Ecto neural progenitor cell (in vitro differentiated cells): Measurements from ENCODE around the gene SLC25A21.
A peak's percentile ranks its signal among the peaks of the same experiment; 100 is the strongest.
"Not testable (repeated sequence)": the region's sequence is repeated elsewhere in the genome, so short reads cannot be mapped to it uniquely, and the experiment has no call there.

Experiments
- DNase-seq: peaks from one replicate; pipeline ENCODE4 v3.0.0-alpha.2; 2018; ENCODE audit warnings: low spot score

Gene SLC25A21

DNA sequence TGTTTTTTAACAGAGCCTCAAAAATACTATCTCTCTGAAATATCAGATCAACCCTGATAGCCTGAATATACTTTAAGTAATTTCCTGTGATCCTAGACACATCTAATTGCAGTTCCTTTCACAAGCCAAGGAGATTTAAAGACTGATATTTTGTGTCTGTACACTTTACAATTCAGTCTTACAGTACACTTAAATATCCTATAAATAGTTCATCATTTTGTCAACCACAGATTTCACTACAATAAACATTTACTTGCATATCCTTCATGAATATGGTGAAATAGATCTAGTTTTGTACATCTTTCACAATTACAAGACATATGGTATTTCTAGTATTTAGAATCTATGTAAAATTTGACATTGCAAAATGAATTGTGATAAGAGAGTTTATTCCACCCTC is 349.7 kb downstream of the SLC25A21 start:
- DNase-seq, result no peak

DNA sequence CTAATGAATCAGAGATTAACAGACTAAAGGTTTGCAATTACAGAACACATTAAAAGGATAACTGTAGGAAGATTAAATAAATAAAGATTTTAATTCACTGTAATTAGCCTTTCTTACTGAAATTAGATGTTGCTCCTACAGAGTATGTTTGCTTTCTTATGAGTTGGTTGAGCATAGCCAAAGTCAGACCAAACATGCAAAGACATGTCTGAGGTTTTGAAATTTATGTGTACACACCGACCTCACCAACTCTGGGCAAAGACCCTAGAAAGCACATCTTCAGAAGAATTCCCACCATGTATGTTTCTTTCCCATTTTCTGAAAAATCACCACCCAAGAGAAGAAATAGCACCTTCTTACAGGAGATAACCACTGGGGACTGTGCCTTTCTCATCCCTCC is 351.5 kb downstream of the SLC25A21 start:
- no peak for DNase-seq

DNA sequence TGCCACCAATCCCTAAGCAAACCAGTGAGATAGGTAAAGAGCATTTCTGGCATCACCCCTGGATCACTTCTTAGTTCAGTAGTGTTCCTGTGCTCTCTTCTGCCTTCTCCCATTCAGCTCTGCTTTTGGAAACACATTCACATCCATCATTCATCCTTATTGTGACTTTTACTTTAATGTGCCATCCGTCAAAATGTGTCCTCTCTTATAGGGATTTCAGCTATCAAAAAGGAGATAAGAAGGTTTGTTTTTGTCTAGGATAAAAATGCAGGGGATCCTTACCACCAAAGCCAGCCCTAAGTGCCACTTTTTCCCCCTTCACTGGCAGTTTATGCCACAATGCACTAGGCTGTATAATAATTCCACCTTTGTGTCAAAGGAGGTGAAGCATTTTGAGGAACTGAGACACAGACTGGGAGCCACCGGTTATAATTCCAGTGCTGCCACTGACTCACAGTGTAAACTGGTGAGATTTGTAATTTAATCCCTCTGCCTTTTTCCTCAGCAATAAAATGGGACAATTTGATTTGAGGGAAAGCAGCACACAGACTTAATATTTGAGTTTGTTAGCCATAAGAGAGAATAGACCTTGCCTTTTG is 352.2 kb downstream of the SLC25A21 start:
- DNase-seq, result no peak

DNA sequence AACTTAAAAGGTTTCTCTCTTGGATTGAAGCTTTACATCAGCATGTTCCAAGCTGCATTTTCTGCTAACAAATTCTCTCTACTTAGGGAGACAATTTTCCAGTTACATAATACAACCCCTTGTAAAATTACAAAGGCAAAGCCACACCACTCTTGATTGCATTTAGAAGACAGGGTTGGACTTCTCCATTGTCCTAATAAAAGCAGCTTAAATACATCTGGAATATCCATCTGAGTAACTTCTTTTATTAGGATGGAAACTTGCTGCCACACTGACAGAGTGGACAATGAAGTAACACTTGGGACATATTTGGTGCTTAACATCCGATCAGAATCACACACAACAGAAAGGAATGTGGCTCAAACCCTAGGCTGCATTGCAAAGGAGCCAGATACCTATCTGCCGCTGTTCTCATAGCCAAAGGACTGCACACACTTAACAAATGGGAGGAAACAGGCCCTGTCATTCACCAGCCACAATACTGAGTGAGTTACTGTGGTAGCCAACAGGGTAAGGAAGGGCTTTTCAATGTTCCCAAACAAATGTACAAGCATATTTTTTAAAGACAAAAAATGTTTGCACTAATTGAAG is 353.5 kb downstream of the SLC25A21 start:
- DNase-seq, result no peak

DNA sequence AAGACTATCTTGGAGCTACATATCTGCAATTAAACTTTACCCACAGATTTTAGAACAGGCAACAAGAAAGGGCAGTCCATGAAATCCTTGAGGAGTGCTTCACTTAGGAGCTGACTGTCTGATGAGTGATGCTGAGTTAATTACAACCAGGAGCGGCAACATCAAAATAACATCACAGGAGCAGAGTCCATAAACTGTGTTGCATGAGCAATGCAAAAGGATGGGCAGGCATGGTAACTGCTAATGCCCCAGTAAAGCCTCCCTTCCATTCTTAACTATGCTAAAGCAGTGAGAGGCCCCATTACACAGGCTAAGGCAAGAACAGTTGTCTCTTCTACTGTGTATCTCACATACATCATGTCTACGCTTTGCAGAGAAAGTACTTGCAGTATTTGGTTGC is 354.2 kb downstream of the SLC25A21 start:
- no peak for DNase-seq

DNA sequence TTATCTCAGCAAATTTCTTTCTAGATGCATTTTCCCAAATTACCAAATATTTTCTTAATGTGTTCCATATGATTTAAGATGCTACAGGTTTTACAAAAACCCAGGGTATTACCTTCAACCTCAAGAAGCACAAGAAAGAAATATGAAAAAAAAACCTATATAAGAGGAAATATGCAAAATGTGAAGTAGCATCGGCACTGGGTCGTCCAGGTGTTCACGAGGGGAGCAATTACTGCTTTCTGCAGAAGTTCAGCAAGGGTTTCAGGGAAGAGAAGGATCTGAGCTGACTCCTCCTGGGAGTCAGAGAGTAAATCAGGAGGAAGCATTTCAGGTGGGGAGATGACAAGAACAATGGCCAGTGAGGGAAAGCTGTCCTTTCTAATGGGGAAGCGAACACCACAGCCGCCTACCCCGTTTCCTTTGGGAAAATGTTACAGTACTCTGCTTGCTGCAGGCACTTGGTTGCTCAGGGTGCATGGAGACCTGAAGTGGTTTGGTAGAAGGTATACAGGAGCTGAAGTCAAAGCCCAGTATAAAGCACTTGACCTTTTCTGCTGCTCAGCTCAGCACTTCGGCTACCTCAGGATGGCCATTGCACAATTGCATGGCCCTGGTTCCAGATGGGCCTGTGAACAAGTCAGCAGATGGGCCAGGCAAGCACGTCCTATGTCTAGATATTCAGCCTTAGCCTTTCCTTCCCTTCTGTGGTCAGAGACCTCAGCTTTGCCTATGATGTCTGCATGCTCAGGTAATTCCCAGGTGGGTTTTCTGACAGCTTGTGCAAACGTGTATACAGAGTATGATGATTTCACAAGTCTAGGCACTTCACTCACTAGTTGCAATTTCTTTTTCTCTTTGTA is 355.1 kb downstream of the SLC25A21 start:
- DNase-seq, result no peak

DNA sequence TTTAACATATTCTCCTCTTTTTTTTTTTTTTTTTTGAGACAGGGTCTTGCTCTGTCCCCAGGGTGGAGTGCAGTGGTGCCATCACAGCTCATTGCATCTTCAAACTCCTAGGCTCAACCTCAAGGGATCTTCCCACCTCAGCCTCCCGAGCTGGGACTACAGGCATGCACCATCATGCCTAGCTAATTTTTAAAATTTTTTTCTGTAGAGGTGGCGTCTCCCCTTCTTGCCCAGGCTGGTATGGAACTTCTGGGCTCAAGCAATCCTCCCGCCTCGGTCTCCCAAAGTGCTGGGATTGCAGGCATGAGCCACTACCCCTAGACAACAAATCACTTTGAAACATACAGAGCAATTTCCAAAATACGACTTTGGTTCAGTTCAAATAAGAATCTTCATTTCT is 355.9 kb downstream of the SLC25A21 start:
- no peak for DNase-seq

DNA sequence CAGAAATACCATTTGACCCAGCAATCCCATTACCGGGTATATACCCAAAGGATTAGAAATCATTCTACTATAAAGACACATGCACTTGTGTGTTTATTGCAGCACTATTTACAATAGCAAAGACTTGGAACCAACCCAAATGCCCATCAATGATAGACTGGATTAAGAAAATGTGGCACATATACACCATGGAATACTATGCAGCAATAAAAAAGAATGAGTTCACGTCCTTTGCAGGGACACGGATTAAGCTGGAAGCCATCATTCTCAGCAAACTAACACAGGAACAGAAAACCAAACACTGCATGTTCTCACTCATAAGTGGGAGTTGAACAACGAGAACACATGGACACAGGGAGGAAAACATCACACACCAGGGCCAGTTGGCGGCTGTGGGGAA is 357.6 kb downstream of the SLC25A21 start:
- not testable (repeated sequence) for DNase-seq

DNA sequence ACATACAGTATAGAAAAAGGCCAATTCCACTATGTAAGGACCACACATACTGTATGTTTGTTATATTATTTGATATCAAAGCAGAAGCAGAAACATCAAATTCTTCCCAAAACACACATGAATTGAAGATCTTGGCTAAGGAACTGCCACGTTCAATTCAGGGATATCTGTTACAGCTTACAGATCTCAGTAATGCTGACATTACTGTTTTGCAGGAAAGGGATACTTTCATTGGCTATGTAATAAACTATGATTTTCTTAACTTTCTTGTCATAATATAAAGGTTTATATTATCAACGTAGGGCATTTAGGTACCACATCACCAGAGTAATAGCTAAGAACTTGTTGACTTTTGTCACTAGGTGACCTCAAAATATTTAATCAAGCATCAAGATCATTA is 362.2 kb downstream of the SLC25A21 start:
- no peak for DNase-seq

DNA sequence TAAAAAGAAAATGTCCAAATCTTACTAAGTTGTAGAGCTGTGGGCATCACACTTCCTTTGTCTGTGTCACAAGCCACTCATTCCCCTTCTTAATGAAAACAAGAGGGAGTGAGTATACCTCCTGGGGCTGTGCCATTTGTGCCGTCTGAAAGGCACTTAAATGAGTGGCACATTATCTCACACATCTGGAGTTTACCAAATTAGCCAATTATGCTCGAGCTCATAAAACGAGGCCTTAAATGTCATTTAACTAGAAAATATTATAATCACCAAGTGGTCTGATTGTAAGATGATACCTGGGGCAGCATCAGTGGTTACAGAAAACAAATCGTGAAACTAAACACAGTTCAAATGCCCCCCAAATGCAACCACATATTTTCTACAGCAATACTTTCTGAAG is 364.7 kb downstream of the SLC25A21 start:
- no peak for DNase-seq

DNA sequence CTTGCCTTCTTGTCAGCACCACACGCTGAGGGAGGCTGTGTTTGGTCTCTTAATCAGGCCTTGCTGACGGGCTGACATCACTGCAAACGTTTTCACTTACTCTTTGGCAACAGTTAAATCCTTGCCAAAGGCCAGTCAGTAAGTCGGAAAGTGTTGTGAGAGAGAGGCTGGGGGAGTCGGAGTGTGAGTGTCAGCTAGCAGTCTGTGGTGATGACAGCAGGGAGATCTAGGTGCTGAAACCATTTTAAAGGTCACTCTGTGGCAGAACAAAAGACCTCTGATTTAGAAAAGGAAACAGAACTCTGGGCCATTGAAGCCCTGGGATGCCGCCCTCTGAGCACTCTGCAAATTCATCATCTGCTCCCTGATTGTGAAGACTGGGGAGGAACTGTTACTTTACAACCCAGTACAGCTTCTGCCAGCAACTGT is 367.3 kb downstream of the SLC25A21 start:
- DNase-seq, result peak; percentile 51

DNA sequence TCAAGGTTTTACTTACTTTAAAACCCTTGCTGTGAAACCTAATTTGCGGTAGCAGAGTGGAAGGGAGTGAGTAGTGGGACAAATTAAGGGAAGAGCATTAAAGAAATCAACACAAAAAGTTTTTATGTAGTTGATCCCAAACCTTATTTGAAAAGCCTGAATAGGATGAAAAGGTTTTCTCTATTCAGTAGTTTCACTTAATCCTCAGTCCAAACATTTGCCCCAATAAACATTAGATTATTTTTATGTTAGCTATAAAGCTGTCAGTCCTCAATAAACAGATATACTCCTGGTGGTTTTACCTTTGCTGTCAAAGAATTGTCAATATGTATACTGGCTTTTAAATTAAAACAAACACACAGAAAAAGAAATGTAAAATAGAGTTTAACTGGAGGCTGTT is 374.8 kb downstream of the SLC25A21 start:
- DNase-seq, result no peak

DNA sequence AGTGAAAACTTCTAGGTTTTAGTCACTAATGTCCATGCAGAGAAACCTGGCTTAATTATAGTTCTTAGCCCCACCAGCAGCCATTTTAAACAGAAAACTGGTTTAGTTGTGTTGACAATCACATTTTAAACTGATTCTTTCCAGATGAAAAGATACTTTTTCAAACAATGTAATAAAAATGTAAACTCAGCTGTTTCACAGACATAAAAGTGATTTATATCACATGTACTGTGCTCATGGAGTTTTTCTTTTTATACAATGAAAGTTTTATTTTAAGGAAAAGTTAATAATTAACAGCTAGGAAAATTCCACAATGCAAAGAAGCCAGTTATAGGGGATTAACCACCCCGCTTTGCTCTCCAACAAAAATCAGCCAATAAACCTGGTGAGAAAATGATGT is 381.0 kb downstream of the SLC25A21 start:
- DNase-seq, result no peak

DNA sequence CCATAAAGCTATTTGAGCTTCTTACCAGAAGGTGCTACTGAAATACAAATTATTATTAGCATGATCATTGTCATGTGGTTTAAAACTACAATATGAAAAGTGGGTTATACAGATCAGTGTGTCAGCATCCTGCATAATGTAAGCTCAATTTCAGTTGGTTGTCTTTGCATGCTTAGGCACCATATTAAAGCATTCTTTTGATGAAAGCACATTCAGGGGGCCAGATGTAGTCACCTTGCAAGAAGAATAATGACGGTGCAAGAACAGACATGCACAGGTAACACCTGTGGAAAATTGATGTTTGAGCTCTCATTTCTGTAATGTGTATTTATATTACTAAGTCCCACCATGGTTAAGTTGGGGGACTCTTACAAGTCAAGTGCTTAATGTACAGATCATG is 386.9 kb downstream of the SLC25A21 start:
- no peak for DNase-seq

DNA sequence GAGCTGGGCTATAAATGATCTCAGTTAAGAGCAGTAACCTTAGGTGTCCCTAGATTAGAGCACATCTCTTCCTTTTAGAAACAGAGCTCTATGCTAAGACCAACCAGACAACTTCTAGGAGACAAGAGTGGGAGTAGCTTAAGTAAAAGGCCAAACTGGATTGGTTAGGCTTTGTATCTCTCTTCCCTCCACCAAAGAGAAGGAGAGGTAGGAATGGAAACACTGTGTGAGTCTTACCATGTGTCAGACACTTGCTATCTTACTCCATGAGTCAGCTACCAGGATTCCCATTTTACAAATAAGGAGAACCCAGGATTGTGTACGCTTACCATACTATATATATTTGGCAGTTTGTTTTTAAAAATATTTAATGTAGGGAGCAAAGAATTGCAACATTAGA is 387.9 kb downstream of the SLC25A21 start:
- no peak for DNase-seq

DNA sequence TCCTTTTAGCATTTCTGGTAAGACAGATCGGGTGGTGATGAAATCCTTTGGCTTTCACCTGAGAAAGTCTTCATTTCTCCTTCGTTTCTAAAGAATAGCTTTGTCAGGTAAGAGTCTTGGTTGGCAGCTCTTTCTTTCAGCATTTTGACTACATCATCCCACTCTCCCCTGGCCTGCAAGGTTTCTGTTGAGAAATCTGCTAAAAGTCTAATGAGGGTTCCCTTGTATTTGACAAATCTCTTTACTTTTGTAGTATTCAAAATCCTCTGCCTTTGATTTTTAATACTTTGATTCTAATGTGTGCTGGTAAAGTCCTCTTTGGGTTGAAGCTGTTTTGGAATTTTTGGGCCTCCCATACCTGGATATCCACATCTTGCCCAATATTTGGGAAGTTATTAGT is 390.5 kb downstream of the SLC25A21 start:
- DNase-seq, result no peak

DNA sequence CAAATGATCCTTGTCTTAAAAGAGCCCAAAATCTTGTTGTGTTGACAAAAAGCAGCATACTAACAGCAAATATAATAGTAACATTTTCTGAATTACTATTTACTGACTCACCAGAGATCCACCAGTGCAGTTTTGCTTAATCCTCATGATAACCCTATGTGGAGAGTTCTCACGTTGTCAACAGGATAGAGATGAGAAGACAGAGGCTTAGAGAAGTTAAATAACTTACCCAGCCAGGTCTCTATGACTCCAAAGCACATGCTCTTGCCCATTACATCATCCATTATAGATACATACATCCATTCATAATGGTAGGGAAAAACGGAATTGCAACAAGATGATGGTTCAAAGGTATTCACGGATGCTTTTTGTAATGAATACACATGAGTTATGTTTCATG is 398.8 kb downstream of the SLC25A21 start:
- DNase-seq, result no peak

DNA sequence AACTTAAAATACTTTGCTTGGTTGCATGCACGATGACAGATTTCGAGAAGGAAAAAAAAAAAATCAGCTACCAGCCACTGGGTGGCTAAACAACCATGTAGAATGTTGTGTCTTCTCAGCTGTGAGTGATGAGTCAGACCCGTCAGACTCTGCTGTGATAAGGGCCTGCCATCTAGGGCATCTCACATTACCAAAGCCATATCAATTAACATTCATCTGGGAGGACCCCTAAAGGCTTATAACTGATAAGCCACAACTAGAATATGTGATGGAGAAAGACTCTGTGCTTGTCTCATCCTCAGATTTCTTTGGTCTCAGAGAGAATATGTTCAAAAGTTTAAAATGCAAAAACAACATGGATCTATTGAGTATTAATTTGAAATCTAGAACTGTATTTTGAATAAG is 399.3 kb downstream of the SLC25A21 start:
- no peak for DNase-seq

DNA sequence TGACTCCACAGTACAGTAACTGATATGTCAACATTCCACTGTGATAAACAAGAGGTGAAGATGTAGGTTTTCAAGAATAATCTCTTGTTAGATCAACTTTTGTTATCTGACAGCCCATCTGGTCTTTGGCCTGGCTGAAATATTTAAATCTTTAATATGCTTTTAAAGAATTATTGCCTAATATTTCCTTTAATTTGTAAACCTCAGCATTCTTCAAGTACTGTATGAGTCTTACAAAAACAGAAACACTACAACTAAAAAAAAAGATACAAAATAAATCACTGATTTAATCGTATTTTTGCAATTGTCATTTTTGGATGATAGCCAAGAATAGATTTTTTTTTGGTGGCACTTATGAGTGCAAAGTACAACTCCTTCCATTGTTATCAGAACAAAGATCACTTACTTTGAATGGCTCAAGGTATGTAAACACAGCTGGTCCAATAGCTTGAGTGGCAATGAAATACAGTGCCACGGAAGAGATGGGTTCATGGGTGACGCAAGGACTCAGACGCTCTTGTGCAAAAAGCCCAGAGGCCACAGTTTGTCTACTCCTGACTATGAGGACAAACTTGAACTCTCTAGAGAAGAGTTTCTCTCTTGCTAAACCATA is 401.3 kb downstream of the SLC25A21 start:
- DNase-seq, result no peak

DNA sequence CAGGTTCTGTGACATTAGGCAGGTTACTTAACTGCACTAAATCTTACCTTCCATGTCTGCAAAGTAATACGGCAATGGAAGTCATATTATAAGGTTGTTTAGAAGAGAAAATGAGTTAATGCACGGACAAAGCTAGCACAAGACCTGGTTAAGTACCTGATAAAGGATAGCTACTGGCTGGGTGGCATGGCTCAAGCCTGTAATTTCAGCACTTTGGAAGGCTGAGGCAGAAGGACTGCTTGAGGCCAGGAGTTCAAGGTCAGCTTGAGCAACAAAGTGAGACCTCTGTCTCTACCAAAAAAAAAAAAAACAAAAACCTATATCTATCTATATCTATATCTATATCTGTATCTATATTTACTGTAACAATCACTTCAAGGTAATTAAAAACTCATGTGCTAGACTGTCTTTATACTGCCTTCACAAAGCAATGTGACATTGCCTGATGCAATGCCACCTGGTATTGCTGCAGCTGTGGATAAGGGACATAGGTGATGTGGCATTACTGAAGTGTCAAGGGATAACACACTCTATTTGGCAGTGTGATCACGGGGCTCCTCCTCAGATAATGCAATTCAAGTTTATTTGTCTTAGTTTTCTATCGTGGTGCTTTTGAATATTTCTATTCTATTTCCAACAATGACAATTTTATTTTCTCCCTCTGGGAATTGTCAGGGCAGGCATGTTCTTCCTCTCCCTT is 403.6 kb downstream of the SLC25A21 start:
- DNase-seq, result no peak

DNA sequence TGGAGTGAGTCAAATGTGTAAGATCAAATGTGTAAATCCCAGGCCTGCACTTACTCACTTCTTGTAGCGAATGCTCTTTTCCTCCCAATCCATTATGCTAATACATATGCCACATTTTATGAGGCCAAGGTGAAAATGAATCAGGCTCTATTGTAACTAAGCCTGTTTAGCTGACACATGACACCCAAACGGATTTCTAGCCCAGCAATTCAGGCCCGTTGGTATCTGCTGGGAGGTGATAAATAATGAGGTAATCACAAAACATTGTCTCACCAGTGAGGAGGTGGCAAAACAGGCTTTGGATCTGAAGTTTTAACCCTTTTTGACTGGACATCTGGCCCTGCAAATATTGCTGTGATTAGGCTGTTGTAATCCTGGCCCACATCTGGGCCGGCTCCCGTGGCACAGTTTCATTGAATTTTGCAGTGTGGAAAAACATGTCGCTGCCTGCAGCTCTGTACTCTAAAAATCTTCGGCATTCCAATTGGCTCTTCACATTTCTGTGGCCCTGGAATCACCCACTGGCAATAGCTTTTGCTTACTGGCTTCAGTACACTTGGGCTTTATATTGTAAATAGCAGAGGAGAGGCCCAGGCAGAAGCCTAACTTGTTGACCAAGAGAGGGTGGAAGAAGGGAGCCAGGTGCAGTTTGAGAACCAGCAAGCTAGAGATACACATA is 404.7 kb downstream of the SLC25A21 start:
- DNase-seq, result no peak

DNA sequence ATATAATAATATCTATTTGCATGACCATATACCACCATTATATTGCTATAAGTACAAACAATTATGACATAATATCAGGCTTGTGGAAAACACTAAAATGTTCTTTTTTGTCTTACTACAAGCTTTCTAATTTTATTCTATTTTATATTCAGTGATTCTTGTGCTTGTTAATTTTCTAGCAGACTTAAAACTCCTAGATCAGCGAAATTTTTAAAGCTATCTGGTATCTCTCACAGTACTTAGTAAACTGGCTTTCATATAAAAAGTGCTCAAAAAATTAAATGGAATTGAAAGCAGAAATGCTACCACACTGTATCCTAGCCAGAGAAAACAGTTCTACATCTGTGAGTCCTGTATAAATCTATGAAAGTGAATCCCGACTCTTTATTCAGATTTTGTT is 405.4 kb downstream of the SLC25A21 start:
- no peak for DNase-seq
